GM23338 (cell line): ENCODE results near the gene UTP4. TPM values are rescaled to one million over a fixed set of nuclear protein-coding genes. Genes with fewer than 3 reads are reported as not detected.
A peak's percentile ranks its signal among the peaks of the same experiment; 100 is the strongest.

ENCODE experiments used
- ATAC-seq: fragments of 200-7000 bp; cut with Tn5 transposase; 3 replicates; pipeline ENCODE4 v1.9.1; 2020
- DNase-seq: peaks from one replicate; pipeline ENCODE4 v3.0.0-alpha.2; 2015; ENCODE audit warnings: low spot score
- H2AFZ ChIP-seq: fragments of 200-600 bp; sonication (generic); 2 replicates; pipeline ENCODE4 v1.8.0; 2016; ENCODE audit warnings: antibody characterized with exemption, mild to moderate bottlenecking, moderate library complexity
- H3F3A ChIP-seq: fragments of 200-600 bp; sonication (generic); replicated peaks from 2 replicates; pipeline ENCODE4 v1.8.0; 2017; ENCODE audit warnings: antibody characterized with exemption, mixed run types, low read depth
- H3K27ac ChIP-seq: fragments of 200-600 bp; sonication (generic); 2 replicates; pipeline ENCODE4 v1.6.1; 2016; ENCODE audit warnings: low read depth
- H3K27me3 ChIP-seq: fragments of 200-600 bp; sonication (generic); 2 replicates; pipeline ENCODE4 v1.8.0; 2016; ENCODE audit warnings: mild to moderate bottlenecking, mixed run types, moderate library complexity; ENCODE audit not compliant: insufficient read depth
- H3K36me3 ChIP-seq: fragments of 200-600 bp; sonication (generic); 2 replicates; pipeline ENCODE4 v1.8.0; 2016; ENCODE audit warnings: mild to moderate bottlenecking; ENCODE audit not compliant: insufficient read depth
- H3K4me1 ChIP-seq: fragments of 200-600 bp; sonication (generic); 2 replicates; pipeline ENCODE4 v1.8.0; 2016; ENCODE audit warnings: mild to moderate bottlenecking, moderate library complexity; ENCODE audit not compliant: insufficient read depth
- H3K4me2 ChIP-seq: fragments of 200-600 bp; sonication (generic); 2 replicates; pipeline ENCODE4 v1.7.1; 2017; ENCODE audit warnings: mixed run types
- H3K4me3 ChIP-seq: fragments of 200-600 bp; sonication (generic); 2 replicates; pipeline ENCODE4 v1.6.1; 2016; ENCODE audit warnings: mixed run types
- H3K79me2 ChIP-seq: fragments of 200-600 bp; sonication (generic); replicated peaks from 2 replicates; pipeline ENCODE4 v1.8.0; 2017; ENCODE audit warnings: mild to moderate bottlenecking; ENCODE audit not compliant: insufficient read depth
- H3K9me2 ChIP-seq: fragments of 200-600 bp; sonication (generic); 2 replicates; pipeline ENCODE4 v1.8.0; 2017; ENCODE audit not compliant: insufficient read depth
- H4K20me1 ChIP-seq: fragments of 200-600 bp; sonication (generic); replicated peaks from 2 replicates; pipeline ENCODE4 v1.8.0; 2017; ENCODE audit warnings: mild to moderate bottlenecking; ENCODE audit not compliant: insufficient read depth
- H3K27ac Mint-ChIP-seq: 2 replicates; pipeline ENCODE4 v1.8.0; 2020; ENCODE audit warnings: inconsistent platforms, mild to moderate bottlenecking, moderate library complexity, mixed read lengths
- H3K27me3 Mint-ChIP-seq: 3 replicates; pipeline ENCODE4 v1.8.0; 2022; ENCODE audit warnings: low read depth, mild to moderate bottlenecking, moderate library complexity, mixed read lengths, inconsistent platforms; ENCODE audit not compliant: insufficient read depth, poor library complexity
- H3K36me3 Mint-ChIP-seq: 3 replicates; pipeline ENCODE4 v1.8.0; 2021; ENCODE audit warnings: low read depth, mild to moderate bottlenecking, inconsistent platforms, moderate library complexity, mixed read lengths
- H3K4me1 Mint-ChIP-seq: 3 replicates; pipeline ENCODE4 v1.8.0; 2020; ENCODE audit warnings: mild to moderate bottlenecking, inconsistent platforms, mixed read lengths
- H3K4me3 Mint-ChIP-seq: 3 replicates; pipeline ENCODE4 v1.8.0; 2021; ENCODE audit warnings: moderate library complexity, mild to moderate bottlenecking, inconsistent platforms, mixed read lengths
- H3K9me3 Mint-ChIP-seq: 3 replicates; pipeline ENCODE4 v1.8.0; 2020; ENCODE audit warnings: moderate library complexity, mild to moderate bottlenecking, inconsistent platforms, mixed read lengths
- EZH2phosphoT487 ChIP-seq: fragments of 200-600 bp; sonication (generic); IDR thresholded peaks from one replicate; pipeline ENCODE4 v1.8.1; 2018; ENCODE audit warnings: antibody characterized with exemption; ENCODE audit not compliant: unreplicated experiment
- NANOG ChIP-seq: IDR thresholded peaks from 2 replicates; pipeline ENCODE4 v1.6.1; 2016; ENCODE audit warnings: antibody characterized with exemption, borderline replicate concordance
- POLR2AphosphoS5 ChIP-seq: IDR thresholded peaks from 2 replicates; pipeline ENCODE4 v1.6.1; 2016; ENCODE audit warnings: antibody characterized with exemption, low read depth
- STAT1 ChIP-seq: IDR thresholded peaks from one replicate; pipeline ENCODE4 v1.6.1; 2016; ENCODE audit warnings: antibody characterized with exemption; ENCODE audit not compliant: unreplicated experiment
- polyA plus RNA-seq: library from polyadenylated mRNA; unstranded; fragments of >200 nt; fragmentation: Nextera tagmentation; extraction: Ambion mirVana; gene quantifications from 2 replicates; pipeline ENCODE4 v1.2.1, GENCODE V29; 2016
- total RNA-seq: library from RNA; depleted of rRNA; stranded (reverse); fragments of >200 nt; shearing (Covaris generic); gene quantifications from 2 replicates; pipeline ENCODE4 v1.2.3, GENCODE V29; 2014
- TF ChIP-seq, protein P1 (sequence below), 2 experiments: fragments of 200-600 bp in 1 of 2; sonication (generic) in 1 of 2; conservative IDR thresholded peaks; 2 replicates each; pipeline versions ENCODE4 v1.5.1 to v1.6.1; 2016 to 2017; ENCODE audit warnings: antibody characterized with exemption in 2 of 2, low read depth in 2 of 2, mild to moderate bottlenecking in 2 of 2, moderate library complexity in 1 of 2
- TF ChIP-seq, protein P2 (sequence below): IDR thresholded peaks from 2 replicates; pipeline ENCODE4 v1.6.1; 2016; ENCODE audit warnings: antibody characterized with exemption
- TF ChIP-seq, protein P3 (sequence below): fragments of 250-450 bp; sonication (Bioruptor Pico); IDR thresholded peaks from 2 replicates; pipeline ENCODE4 v1.5.0; 2020; ENCODE audit warnings: mild to moderate bottlenecking, moderate library complexity

UTP4 gene
- total and polyA plus RNA-seq, 2 experiments from 2014 or later, result 63.2 to 66.6 TPM

DNA sequence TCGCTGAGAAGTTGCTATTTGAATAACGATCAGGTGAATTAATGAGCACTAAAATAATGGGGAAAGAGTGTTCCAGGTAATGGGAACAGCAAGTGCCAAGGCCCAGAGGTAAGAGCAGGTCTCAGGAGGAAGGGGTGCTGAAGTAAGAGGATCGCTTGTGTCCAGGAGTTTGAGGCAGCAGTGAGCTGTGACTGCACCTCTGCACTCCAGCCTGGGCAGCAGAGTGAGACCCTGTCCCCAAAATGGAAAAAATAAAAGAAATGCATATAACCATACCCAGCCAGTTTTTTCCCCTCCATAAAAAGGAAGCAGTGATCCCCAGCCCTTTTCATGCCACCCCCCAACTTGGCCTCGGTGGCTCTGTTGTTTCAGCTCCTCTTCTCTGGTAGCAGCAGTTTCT lies 43.8 kb upstream of the UTP4 start:
- H4K20me1 ChIP-seq, result no peaks in the 10 kb centered on the region
- no peaks in the 10 kb centered on the region for H3K79me2 ChIP-seq
- TF ChIP-seq, protein P1, sequence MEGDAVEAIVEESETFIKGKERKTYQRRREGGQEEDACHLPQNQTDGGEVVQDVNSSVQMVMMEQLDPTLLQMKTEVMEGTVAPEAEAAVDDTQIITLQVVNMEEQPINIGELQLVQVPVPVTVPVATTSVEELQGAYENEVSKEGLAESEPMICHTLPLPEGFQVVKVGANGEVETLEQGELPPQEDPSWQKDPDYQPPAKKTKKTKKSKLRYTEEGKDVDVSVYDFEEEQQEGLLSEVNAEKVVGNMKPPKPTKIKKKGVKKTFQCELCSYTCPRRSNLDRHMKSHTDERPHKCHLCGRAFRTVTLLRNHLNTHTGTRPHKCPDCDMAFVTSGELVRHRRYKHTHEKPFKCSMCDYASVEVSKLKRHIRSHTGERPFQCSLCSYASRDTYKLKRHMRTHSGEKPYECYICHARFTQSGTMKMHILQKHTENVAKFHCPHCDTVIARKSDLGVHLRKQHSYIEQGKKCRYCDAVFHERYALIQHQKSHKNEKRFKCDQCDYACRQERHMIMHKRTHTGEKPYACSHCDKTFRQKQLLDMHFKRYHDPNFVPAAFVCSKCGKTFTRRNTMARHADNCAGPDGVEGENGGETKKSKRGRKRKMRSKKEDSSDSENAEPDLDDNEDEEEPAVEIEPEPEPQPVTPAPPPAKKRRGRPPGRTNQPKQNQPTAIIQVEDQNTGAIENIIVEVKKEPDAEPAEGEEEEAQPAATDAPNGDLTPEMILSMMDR (conservative IDR thresholded peaks at IDR 0.05; ENCODE audit: low read depth in 2 of 2), result no peak
- TF ChIP-seq EZH2phosphoT487, result no peak
- TF ChIP-seq STAT1, result no peak
- TF ChIP-seq, protein P2, sequence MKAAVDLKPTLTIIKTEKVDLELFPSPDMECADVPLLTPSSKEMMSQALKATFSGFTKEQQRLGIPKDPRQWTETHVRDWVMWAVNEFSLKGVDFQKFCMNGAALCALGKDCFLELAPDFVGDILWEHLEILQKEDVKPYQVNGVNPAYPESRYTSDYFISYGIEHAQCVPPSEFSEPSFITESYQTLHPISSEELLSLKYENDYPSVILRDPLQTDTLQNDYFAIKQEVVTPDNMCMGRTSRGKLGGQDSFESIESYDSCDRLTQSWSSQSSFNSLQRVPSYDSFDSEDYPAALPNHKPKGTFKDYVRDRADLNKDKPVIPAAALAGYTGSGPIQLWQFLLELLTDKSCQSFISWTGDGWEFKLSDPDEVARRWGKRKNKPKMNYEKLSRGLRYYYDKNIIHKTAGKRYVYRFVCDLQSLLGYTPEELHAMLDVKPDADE, result no peak
- no peak for TF ChIP-seq POLR2AphosphoS5
- TF ChIP-seq, protein P3, sequence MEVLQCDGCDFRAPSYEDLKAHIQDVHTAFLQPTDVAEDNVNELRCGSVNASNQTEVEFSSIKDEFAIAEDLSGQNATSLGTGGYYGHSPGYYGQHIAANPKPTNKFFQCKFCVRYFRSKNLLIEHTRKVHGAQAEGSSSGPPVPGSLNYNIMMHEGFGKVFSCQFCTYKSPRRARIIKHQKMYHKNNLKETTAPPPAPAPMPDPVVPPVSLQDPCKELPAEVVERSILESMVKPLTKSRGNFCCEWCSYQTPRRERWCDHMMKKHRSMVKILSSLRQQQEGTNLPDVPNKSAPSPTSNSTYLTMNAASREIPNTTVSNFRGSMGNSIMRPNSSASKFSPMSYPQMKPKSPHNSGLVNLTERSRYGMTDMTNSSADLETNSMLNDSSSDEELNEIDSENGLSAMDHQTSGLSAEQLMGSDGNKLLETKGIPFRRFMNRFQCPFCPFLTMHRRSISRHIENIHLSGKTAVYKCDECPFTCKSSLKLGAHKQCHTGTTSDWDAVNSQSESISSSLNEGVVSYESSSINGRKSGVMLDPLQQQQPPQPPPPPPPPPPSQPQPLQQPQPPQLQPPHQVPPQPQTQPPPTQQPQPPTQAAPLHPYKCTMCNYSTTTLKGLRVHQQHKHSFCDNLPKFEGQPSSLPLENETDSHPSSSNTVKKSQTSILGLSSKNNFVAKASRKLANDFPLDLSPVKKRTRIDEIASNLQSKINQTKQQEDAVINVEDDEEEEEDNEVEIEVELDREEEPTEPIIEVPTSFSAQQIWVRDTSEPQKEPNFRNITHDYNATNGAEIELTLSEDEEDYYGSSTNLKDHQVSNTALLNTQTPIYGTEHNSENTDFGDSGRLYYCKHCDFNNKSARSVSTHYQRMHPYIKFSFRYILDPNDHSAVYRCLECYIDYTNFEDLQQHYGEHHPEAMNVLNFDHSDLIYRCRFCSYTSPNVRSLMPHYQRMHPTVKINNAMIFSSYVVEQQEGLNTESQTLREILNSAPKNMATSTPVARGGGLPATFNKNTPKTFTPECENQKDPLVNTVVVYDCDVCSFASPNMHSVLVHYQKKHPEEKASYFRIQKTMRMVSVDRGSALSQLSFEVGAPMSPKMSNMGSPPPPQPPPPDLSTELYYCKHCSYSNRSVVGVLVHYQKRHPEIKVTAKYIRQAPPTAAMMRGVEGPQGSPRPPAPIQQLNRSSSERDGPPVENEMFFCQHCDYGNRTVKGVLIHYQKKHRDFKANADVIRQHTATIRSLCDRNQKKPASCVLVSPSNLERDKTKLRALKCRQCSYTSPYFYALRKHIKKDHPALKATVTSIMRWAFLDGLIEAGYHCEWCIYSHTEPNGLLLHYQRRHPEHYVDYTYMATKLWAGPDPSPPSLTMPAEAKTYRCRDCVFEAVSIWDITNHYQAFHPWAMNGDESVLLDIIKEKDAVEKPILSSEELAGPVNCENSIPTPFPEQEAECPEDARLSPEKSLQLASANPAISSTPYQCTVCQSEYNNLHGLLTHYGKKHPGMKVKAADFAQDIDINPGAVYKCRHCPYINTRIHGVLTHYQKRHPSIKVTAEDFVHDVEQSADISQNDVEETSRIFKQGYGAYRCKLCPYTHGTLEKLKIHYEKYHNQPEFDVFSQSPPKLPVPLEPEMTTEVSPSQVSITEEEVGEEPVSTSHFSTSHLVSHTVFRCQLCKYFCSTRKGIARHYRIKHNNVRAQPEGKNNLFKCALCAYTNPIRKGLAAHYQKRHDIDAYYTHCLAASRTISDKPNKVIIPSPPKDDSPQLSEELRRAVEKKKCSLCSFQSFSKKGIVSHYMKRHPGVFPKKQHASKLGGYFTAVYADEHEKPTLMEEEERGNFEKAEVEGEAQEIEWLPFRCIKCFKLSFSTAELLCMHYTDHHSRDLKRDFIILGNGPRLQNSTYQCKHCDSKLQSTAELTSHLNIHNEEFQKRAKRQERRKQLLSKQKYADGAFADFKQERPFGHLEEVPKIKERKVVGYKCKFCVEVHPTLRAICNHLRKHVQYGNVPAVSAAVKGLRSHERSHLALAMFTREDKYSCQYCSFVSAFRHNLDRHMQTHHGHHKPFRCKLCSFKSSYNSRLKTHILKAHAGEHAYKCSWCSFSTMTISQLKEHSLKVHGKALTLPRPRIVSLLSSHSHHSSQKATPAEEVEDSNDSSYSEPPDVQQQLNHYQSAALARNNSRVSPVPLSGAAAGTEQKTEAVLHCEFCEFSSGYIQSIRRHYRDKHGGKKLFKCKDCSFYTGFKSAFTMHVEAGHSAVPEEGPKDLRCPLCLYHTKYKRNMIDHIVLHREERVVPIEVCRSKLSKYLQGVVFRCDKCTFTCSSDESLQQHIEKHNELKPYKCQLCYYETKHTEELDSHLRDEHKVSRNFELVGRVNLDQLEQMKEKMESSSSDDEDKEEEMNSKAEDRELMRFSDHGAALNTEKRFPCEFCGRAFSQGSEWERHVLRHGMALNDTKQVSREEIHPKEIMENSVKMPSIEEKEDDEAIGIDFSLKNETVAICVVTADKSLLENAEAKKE (CRISPR knock-in tag), result no peak
- TF ChIP-seq NANOG, result no peak

More for the DNA sequence above, 43.8 kb upstream of the UTP4 start:
- no peak for ATAC-seq
- Histone ChIP-seq H3K4me1 (peaks cover 23% of the 10 kb centered on the region), H3F3A (peaks cover 15% of the 10 kb centered on the region; the same call in 1 of the 2 replicates), H3K27me3 (no peaks in the 10 kb centered on the region), H3K4me2 (no peak overlapping the region), H2AFZ (peak overlapping the region; percentile 81; the same call in 1 of the 2 replicates), H3K9me2 (peaks cover 6% of the 10 kb centered on the region; the same call in 1 of the 2 replicates), H3K4me3 (no peak overlapping the region), H3K27ac (0 out of 2 replicates have a peak overlapping the region, but pooled peaks have one; percentile 55), H3K36me3 (no peaks in the 10 kb centered on the region)
- Mint-ChIP-seq H3K27ac (no peak overlapping the region), H3K4me3 (no peak overlapping the region), H3K36me3 (peaks cover 11% of the 10 kb centered on the region; the same call in 1 of the 3 replicates), H3K4me1 (peaks cover 35% of the 10 kb centered on the region), H3K27me3 (peaks cover 10% of the 10 kb centered on the region), H3K9me3 (no peaks in the 10 kb centered on the region)
- no peak for DNase-seq
